ENCODE measurements around the gene GMPPA. TPM values are rescaled to one million over a fixed set of nuclear protein-coding genes. Genes with fewer than 3 reads are reported as not detected.

GMPPA gene
- total and polyA plus RNA-seq, 9 donors = 23.4 to 34.3 (median 27.6) TPM

DNA sequence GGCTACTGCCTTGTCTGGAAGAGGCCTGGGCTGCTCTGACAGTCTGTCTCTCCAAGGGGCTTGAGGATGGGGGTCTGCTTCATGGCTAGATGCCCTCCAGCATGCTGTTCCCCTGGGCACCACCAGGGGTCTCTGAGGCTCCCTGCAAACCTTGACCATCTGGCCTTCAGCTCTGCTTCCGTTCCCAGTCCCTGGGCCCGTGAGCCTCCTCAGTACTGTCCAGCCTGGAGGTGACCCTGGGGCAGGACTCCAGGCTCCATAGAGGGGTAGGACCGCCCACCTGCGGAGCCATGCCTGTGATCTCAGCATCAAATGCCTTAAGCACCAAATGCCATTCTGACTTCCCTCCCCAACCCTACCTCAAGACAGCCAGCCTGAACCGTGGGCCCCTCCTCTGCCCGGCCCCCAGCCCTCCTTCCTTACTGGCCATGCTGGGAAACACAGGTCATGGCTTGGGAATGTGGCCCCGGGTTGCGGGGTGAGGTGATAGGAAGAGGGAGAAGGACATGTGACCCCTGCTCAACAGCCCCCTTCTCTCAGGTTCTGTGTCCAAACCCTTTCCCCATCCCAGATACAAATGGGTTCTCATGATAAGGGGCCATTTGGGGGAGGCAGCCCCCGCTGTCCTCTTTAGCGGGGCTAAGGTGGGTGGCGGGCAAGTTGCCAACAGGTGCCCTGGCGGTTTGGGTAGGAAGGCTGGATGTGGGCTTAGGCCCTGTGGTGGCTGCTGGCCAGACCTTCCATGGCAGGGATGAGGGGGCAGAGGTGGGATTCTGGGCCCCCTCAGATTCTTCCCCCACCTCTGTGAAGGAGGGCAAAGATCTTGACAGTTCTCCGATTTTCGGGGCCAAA lies 39.0 kb upstream of the GMPPA start:
- Histone ChIP-seq H3K27ac (ENCODE audit: low read length) (peak overlapping the region; percentile 88), H3K4me3 (ENCODE audit: low read length) (no peak overlapping the region), H3K4me1 (ENCODE audit: control insufficient read depth, insufficient read depth, low read length) (peaks cover 50% of the 10 kb centered on the region), H3K9me3 (replicated peaks; ENCODE audit: control insufficient read depth, low read depth, low read length) (no peaks in the 10 kb centered on the region), H3K36me3 (ENCODE audit: control insufficient read depth, insufficient read depth, low read length) (peaks cover 63% of the 10 kb centered on the region), H3K27me3 (ENCODE audit: control insufficient read depth, insufficient read depth, low read length) (no peaks in the 10 kb centered on the region)
- DNase-seq = peak; percentile 68
- WGBS (ENCODE audit: insufficient coverage) = 47% methylated on average over 9 of the region's 14 CpGs

DNA sequence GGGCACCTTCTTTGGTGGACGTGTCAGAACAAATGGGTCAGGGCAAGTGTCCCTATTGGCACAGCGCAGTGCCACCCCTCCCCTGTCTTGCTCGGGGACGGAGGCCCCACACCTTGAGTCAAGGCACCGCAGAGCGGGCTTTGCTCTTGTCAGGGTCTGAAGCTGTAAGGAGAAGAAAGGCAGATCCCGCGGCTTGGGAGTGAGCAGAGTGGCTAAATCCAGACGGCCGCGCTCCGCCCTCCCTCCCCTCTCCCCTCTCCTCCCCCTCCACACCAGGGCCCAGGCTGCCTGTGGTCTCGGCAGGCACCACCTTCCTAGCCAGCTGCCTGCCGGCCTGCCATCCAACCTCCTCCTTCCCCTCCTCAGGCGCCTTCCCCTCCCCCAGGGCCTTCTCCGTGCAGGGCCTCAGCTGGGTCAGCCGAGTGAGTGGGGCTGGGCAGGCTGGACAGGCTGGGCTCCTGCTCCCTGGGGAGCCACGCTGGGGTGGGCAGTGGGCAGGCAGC lies 38.2 kb upstream of the GMPPA start:
- Histone ChIP-seq H3K27ac (ENCODE audit: low read length) (peak overlapping the region; percentile 88), H3K4me3 (ENCODE audit: low read length) (no peak overlapping the region), H3K27me3 (ENCODE audit: control insufficient read depth, insufficient read depth, low read length) (no peaks in the 10 kb centered on the region), H3K36me3 (ENCODE audit: control insufficient read depth, insufficient read depth, low read length) (peaks cover 65% of the 10 kb centered on the region), H3K9me3 (replicated peaks; ENCODE audit: control insufficient read depth, low read depth, low read length) (no peaks in the 10 kb centered on the region), H3K4me1 (ENCODE audit: control insufficient read depth, insufficient read depth, low read length) (peaks cover 49% of the 10 kb centered on the region)
- peak; percentile 84 for DNase-seq
- WGBS (ENCODE audit: insufficient coverage) = 11% methylated on average over 7 of the region's 18 CpGs

DNA sequence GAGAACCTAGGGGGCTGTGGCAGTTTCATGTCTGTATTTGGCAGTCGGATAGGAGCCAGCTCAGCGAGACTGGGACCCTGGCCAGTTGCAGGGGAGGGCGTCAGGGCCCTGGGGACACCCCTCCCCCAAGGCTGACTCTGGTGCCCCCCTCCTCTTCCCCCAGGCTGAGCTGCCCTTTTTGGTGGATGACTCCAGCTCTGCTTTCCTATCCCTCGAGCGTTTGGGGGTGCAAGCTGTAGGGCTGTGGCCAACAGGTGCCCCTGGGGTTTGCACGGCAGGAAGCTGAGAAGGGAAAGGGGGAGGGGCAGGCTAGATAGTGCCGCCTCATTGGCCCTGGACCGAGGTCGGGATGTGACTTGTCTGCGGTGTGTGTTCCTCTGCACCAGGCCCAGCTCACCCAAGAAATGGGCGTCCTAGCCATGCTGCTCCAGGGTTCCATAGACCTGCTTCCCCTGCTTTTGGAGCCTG lies 37.6 kb upstream of the GMPPA start:
- 33% methylated on average over 1 of the region's 11 CpGs for WGBS (ENCODE audit: insufficient coverage)
- Histone ChIP-seq H3K36me3 (ENCODE audit: control insufficient read depth, insufficient read depth, low read length) (peaks cover 65% of the 10 kb centered on the region), H3K4me1 (ENCODE audit: control insufficient read depth, insufficient read depth, low read length) (peaks cover 48% of the 10 kb centered on the region), H3K27me3 (ENCODE audit: control insufficient read depth, insufficient read depth, low read length) (no peaks in the 10 kb centered on the region), H3K4me3 (ENCODE audit: low read length) (no peak overlapping the region), H3K27ac (ENCODE audit: low read length) (peak overlapping the region; percentile 62), H3K9me3 (replicated peaks; ENCODE audit: control insufficient read depth, low read depth, low read length) (no peaks in the 10 kb centered on the region)
- peak; percentile 41 for DNase-seq

DNA sequence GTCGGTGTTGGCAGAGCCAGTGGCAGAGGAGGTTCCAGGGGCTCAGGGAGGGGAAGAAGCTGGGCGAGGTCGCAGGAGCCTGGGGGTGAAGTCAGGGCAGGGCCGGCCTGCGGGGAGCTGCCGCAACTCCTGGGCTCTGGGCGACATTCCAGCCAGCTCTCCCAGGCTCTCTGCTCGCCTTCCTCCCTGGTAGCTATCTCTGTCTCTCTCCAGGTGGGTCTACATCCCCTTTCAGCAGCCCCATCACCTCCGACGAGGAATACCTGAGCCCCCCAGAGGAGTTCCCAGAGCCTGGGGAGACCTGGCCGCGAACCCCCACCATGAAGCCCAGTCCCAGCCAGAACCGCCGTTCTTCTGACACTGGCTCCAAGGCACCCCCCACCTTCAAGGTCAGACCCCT lies 37.0 kb upstream of the GMPPA start:
- Histone ChIP-seq H3K27me3 (ENCODE audit: control insufficient read depth, insufficient read depth, low read length) (no peaks in the 10 kb centered on the region), H3K36me3 (ENCODE audit: control insufficient read depth, insufficient read depth, low read length) (peaks cover 65% of the 10 kb centered on the region), H3K9me3 (replicated peaks; ENCODE audit: control insufficient read depth, low read depth, low read length) (no peaks in the 10 kb centered on the region), H3K4me3 (ENCODE audit: low read length) (no peak overlapping the region), H3K4me1 (ENCODE audit: control insufficient read depth, insufficient read depth, low read length) (peaks cover 48% of the 10 kb centered on the region), H3K27ac (ENCODE audit: low read length) (peak overlapping the region; percentile 62)
- WGBS (ENCODE audit: insufficient coverage) = 82% methylated on average over 14 of the region's 14 CpGs
- DNase-seq = no peak

DNA sequence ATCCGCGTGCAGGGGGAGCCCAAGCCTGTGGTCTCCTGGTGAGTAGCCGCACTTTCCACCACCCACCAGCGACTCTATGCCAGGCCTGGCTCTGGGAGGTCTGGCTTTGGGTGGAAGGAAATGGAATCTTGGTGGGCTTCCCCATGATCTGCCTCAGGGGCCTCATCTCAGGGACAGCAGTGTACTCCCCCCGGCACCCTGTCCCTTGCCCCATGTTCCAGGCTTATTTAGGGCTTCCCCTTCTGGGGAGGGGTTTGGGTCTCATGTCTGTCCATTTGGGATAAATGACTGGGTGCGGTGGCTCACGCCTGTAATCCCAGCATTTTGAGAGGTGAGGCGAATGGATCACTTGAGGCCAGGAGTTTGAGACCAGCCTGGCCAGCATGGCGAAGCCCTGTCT lies 36.3 kb upstream of the GMPPA start:
- DNase-seq = no peak
- WGBS (ENCODE audit: insufficient coverage) = 100% methylated on average over 2 of the region's 9 CpGs
- H3K36me3 ChIP-seq (ENCODE audit: control insufficient read depth, insufficient read depth, low read length) = peaks cover 67% of the 10 kb centered on the region
- peaks cover 42% of the 10 kb centered on the region for H3K4me1 ChIP-seq (ENCODE audit: control insufficient read depth, insufficient read depth, low read length)
- no peaks in the 10 kb centered on the region for H3K9me3 ChIP-seq (replicated peaks; ENCODE audit: control insufficient read depth, low read depth, low read length)
- no peak overlapping the region for H3K27ac ChIP-seq (ENCODE audit: low read length)
- no peaks in the 10 kb centered on the region for H3K27me3 ChIP-seq (ENCODE audit: control insufficient read depth, insufficient read depth, low read length)
- no peak overlapping the region for H3K4me3 ChIP-seq (ENCODE audit: low read length)

DNA sequence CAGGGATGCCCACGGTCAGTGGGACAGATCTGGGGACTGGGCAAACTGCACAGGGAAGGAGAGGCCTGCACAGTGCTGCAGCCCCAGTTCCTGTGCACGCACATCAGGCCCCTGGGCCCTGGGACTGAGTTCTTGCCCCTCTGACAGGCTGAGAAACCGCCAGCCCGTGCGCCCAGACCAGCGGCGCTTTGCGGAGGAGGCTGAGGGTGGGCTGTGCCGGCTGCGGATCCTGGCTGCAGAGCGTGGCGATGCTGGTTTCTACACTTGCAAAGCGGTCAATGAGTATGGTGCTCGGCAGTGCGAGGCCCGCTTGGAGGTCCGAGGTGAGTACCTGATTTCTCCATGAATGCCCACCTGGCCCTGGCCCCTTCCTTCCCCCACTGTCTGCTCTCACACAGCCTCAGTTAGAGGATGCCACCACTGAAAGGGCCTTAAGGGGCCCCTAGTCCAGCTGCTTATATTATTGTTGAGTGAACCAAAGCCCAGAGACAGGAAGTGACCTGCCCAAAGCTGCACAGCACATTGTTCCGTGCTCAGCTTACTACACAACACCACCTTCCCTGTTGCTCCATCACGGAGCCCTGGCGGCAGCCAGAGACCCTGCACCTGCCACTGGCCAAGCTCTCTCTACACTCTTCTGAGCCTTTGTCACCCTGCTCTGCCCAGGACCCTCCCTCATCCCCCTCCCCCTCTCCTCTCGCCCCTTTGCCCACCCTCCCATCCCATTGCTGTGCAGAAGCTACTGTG lies 34.2 kb upstream of the GMPPA start:
- Histone ChIP-seq H3K9me3 (replicated peaks; ENCODE audit: control insufficient read depth, low read depth, low read length) (no peaks in the 10 kb centered on the region), H3K4me3 (ENCODE audit: low read length) (no peak overlapping the region), H3K27ac (ENCODE audit: low read length) (no peak overlapping the region), H3K4me1 (ENCODE audit: control insufficient read depth, insufficient read depth, low read length) (peaks cover 22% of the 10 kb centered on the region), H3K27me3 (ENCODE audit: control insufficient read depth, insufficient read depth, low read length) (no peaks in the 10 kb centered on the region), H3K36me3 (ENCODE audit: control insufficient read depth, insufficient read depth, low read length) (peaks cover 72% of the 10 kb centered on the region)
- 88% methylated on average over 19 of the region's 21 CpGs for WGBS (ENCODE audit: insufficient coverage)
- no peak for DNase-seq

DNA sequence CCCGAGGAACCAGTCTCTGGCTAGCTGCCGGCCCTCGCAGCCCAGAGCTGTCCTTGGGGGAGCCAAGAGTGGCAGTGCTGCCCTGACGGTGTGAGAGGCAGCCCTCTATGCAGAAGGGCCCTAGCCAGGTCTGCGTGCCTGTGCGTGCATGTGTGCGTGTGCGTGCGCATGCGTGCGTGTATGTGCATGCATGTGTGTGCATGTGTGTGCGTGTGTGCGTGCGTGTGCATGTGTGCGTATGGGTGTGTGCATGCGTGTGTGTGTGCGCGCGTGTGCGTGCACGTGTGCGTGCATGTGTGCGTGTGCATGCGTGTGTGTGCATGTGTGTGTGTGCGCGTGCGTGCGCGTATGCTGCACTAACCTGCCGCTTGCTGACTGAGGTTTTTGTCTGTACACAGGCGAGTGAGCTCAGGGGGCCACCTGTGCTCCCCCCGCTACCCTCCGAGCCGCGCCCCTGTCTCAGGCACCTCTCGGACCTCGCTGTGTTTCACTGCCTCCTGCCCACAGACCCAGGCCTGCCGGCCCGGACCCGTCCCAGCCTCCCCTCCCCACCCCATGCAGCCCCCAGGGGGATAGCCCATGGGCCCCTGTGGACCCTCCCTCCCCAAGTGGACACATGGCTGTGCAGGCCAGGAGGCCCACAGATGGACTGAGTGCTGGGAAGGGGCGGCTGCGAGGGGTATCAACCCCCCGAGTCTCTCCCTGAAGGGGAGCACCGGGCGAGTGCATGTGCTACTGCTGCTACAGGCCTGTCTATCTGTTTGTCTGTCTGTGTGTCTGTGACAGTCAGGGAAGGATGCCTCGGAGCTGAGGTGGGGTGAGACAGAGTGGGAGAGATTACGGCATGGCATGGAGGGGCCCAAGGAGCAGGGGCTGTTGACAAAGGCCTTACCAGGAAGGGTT lies 32.8 kb upstream of the GMPPA start:
- no peaks in the 10 kb centered on the region for H3K9me3 ChIP-seq (replicated peaks; ENCODE audit: control insufficient read depth, low read depth, low read length)
- peaks cover 8% of the 10 kb centered on the region for H3K4me1 ChIP-seq (ENCODE audit: control insufficient read depth, insufficient read depth, low read length)
- H3K27me3 ChIP-seq (ENCODE audit: control insufficient read depth, insufficient read depth, low read length) = no peaks in the 10 kb centered on the region
- DNase-seq = no peak
- H3K4me3 ChIP-seq (ENCODE audit: low read length) = no peak overlapping the region
- 89% methylated on average over 42 of the region's 47 CpGs for WGBS (ENCODE audit: insufficient coverage)
- no peak overlapping the region for H3K27ac ChIP-seq (ENCODE audit: low read length)
- H3K36me3 ChIP-seq (ENCODE audit: control insufficient read depth, insufficient read depth, low read length) = peaks cover 87% of the 10 kb centered on the region

DNA sequence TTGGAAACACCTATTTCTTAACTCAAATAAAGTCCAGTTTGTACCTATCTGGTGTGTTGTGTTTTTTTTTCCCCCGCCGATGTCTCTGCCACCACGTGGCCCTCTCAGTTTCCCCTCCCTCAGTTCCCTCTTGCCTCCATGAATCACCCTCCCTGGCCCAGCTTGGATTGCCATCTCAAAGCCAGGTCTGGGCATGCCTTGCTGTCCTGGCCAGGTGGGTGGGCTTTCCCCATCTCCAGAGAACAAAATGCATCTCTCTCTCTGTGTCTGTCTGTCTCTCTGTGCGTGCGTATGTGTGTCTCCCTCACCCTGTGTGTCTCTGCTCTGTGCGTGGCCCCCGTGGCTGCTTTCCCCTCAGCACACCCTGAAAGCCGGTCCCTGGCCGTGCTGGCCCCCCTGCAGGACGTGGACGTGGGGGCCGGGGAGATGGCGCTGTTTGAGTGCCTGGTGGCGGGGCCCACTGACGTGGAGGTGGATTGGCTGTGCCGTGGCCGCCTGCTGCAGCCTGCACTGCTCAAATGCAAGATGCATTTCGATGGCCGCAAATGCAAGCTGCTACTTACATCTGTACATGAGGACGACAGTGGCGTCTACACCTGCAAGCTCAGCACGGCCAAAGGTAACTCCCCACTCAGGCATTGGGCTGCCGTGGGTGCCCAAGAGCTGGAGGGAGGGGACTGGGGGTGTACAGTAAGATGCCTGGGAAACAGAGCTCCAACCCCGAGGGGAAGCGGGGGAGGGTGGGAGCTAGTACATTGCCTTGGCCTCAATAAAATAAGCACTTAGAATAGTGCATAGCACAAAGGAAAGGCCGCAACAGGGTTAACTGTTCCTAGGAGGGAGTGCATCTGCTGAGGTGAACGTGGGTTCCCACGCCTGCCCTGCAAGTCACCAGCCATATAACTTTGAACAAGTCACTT lies 31.6 kb upstream of the GMPPA start:
- Histone ChIP-seq H3K27me3 (ENCODE audit: control insufficient read depth, insufficient read depth, low read length) (no peaks in the 10 kb centered on the region), H3K4me1 (ENCODE audit: control insufficient read depth, insufficient read depth, low read length) (peaks cover 3% of the 10 kb centered on the region), H3K4me3 (ENCODE audit: low read length) (no peak overlapping the region), H3K27ac (ENCODE audit: low read length) (no peak overlapping the region), H3K9me3 (replicated peaks; ENCODE audit: control insufficient read depth, low read depth, low read length) (no peaks in the 10 kb centered on the region), H3K36me3 (ENCODE audit: control insufficient read depth, insufficient read depth, low read length) (peaks cover 91% of the 10 kb centered on the region)
- no peak for DNase-seq
- 73% methylated on average over 21 of the region's 28 CpGs for WGBS (ENCODE audit: insufficient coverage)

DNA sequence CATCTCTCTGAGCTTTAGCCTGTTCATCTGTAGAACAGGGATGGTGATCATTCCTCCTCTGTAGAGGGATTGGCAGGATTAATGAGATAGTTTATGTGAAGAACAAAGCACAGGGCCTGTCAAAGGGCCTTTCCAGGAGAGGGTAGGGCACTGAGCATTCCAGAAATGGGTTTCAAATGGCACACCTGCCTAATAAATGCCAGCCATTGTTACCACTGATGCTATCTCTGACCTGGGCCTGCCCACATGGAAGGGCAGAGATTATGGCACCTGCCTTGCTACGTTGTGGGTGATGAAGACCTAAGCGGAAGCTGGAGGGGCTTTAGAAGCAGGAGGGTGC lies 31.0 kb upstream of the GMPPA start:
- no peak for DNase-seq
- no peak overlapping the region for H3K27ac ChIP-seq (ENCODE audit: low read length)

More for the DNA sequence above, 31.0 kb upstream of the GMPPA start:
- WGBS (ENCODE audit: insufficient coverage) = 80% methylated on average over 2 of the region's 2 CpGs
- H3K36me3 ChIP-seq (ENCODE audit: control insufficient read depth, insufficient read depth, low read length) = peaks cover 91% of the 10 kb centered on the region
- no peaks in the 10 kb centered on the region for H3K9me3 ChIP-seq (replicated peaks; ENCODE audit: control insufficient read depth, low read depth, low read length)
- no peaks in the 10 kb centered on the region for H3K27me3 ChIP-seq (ENCODE audit: control insufficient read depth, insufficient read depth, low read length)
- H3K4me1 ChIP-seq (ENCODE audit: control insufficient read depth, insufficient read depth, low read length) = peaks cover 5% of the 10 kb centered on the region
- no peak overlapping the region for H3K4me3 ChIP-seq (ENCODE audit: low read length)

Data from muscle of leg (tissue), 11 donors.